ENCODE data around the gene PHACTR3.

- no peak for TF ChIP-seq CTCF (IDR thresholded peaks at IDR 0.05)
- TF ChIP-seq POLR2A (IDR thresholded peaks at IDR 0.05) = no peak
Measured at GRCh38 chr20:59836767-59837166, 232.4 kb downstream of the PHACTR3 start.

Measured in right lobe of liver (tissue), 4 donors.